GM18867 (cell line): ENCODE measurements around the gene OTOP2.
"Not testable (repeated sequence)": the region's sequence is repeated elsewhere in the genome, so short reads cannot be mapped to it uniquely, and the experiment has no call there.

ENCODE experiments used
- ATAC-seq: cut with Tn5 transposase; IDR thresholded peaks from one replicate; pipeline ENCODE4 v1.9.1; 2021; ENCODE audit warnings: mild to moderate bottlenecking, moderate library complexity; ENCODE audit not compliant: unreplicated experiment

The OTOP2 gene

GRCh38 chr17:74969501-74969900 is 45.4 kb downstream of the OTOP2 start:
- not testable (repeated sequence) for ATAC-seq

DNA sequence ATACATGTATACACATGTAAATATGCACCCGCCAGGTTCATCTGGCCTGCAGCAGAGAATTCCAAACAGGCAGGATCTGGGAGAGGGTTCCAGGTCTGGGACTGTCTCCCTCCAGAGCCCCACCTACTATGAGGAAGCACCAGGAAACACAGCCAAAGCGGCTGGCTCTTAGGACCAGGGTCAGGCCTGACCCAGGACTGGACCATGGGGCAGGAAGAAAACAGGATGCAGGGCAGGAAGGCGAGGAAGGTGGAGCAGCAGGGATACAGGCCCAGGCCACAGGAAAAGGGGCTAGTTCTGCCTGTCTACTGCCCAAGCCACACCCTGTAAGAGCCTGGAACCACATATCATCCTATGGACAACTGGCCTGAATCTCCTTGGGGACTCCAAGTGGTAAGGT is 46.3 kb downstream of the OTOP2 start:
- no peak for ATAC-seq

DNA sequence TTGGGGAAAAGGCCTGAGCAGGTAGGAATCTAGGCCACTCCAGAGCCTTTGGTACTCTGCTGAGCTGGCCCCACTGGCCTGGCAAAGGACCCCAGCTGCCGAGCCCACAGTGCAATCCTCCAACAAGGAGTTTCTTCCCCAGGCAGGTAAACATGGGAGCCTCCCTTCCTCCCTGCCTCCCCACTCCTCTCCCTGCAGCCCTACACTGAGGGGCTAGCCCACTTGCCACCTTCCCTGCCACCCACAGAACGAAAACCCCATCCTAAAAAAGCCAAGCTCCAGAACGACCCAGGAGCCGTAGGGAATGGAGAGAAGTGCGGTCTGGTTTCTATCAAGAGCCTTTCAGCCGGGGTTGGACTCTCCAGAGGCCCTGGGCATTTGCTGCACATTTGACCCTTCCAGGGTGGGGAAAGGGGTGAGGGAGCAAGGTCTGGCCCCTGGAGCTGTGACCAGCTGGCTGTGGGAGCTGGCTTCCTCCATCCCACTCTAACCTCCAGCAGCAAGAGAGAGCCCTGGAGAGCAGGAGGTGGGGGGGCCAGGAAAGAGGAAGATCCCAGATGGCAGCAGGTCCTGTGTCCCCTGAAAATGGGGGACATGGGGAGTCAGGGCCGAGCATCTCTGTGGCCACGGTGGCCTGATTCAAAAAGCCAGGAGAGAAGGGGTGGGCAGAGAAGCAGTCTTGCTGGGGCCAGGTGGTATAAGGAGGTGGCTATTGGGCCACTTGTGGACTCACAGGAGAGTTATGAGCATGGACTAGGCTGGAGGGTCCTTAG is 47.2 kb downstream of the OTOP2 start:
- ATAC-seq = no peak

DNA sequence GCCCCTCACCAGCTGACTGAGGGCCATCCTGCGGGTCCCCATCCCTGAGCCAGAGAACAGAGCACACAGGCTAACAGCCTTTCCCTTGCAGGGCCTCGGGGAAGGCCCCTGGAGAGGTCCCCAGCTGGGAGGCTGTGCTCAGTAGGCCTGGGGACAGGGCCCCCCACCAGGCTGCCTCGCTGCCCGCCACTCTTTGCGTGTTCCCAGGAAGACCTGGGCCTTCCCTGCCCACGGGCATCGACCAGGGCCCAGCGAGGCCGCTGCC is 47.7 kb downstream of the OTOP2 start:
- ATAC-seq = no peak

- ATAC-seq = no peak
Observed at GRCh38 chr17:74972107-74972972, 48.3 kb downstream of the OTOP2 start, which contains the start of gene HID1. Gene HID1, minus strand, starts transcription at chr17:74972759. Its CDS starts 103 bp downstream, at chr17:74972656.

- ATAC-seq = no peak
Observed at GRCh38 chr17:74972973-74973328, 48.9 kb downstream of the OTOP2 start.

- ATAC-seq = no peak
Observed at GRCh38 chr17:74975943-74976342, 51.9 kb downstream of the OTOP2 start.

GRCh38 chr17:74977802-74978201 is 53.7 kb downstream of the OTOP2 start:
- ATAC-seq = no peak

DNA sequence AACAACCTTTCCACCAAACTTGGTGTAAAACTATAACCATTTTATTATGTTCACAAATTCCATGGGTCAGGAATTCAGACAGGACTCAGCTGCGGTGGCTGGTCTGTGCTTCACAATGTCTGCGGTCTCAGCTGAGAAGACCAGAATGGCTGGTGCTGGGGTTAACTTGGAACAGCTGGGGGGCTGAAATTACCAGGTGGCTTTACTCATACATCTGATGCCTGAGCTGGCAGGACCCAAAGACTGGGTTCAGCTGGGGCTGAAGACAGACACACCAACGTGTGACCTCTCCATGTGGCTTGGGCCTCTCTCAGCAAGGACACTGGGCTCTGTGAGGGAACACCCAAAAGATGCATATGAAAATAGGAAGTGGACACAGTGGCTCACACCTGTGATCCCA is 54.2 kb downstream of the OTOP2 start:
- no peak for ATAC-seq

DNA sequence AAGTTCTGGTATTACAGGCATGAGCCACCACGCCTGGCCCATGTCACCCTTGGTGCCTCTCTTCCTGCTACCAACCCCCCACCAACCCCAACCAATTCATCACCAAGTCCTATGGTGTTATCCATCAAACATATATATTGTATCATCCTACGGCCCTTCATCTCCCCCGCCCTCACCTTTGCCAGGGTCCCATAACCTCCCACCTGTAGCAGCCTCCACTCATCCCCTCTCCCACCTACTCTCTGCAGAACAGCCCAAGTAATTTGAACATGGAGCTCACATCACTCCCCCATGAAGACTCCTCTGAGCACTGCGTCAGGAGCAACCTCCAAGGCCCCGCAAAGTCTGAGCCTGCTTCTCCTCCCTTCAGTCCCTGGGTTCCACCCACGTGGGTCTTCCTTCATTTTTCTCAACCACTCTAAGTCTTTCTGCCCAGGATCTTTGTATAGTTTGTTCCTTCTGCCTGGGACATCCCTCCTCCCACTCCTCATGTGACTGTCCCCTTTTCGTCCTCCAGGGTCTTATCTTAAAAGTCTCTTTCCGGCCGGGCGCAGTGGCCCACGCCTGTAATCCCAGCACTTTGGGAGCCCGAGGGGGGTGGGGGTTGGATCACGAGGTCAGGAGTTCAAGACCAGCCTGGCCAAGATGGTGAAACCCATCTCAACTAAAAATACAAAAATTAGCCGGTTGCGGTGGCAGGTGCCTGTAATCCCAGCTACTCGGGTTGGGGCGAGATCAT is 55.5 kb downstream of the OTOP2 start:
- no peak for ATAC-seq

- ATAC-seq = no peak
Observed at GRCh38 chr17:74981318-74981978, 57.4 kb downstream of the OTOP2 start.

GRCh38 chr17:74981979-74982662 is 58.0 kb downstream of the OTOP2 start:
- ATAC-seq = no peak

GRCh38 chr17:74982663-74983313 is 58.7 kb downstream of the OTOP2 start:
- not testable (repeated sequence) for ATAC-seq
